ENCODE results near the gene ACP4.
A peak's percentile ranks its signal among the peaks of the same experiment; 100 is the strongest.

DNA sequence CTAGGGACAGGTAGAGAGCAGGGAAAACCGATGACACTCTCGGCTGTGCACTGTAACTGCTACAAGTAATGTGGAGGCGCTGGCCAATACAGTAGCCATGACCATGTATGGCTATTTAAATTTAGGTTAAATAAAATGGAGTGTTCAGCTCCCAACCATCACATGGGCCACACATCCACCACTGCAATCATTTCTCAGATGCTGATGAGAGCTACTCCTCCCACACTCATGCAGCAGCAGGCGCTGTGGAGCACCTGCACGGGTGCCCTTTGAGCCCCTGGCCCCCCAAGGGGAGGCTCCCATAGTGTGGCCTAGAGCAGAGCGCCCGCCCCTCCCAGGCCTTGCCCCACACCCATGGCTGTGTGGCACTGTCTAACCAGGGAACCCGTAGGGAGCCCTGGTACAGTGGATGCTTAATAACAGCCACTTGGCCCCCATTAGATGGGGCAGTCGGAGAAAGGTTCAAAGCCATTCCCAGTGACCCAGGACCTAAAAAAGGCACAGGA, 6.0 kb downstream of the ACP4 start:
- TF ChIP-seq EZH2 (IDR thresholded peaks at IDR 0.05; ENCODE audit: low read depth, unreplicated experiment) (no peak), ZNF331 (CRISPR knock-in tag; IDR thresholded peaks at IDR 0.05; ENCODE audit: low read depth) (no peak), POLR2AphosphoS5 (IDR thresholded peaks at IDR 0.05; ENCODE audit: low read depth) (peak; percentile 45; the same call in 1 of the 2 replicates), EZH2phosphoT487 (IDR thresholded peaks at IDR 0.05; ENCODE audit: unreplicated experiment) (no peak), JUNB (IDR thresholded peaks at IDR 0.05; ENCODE audit: unreplicated experiment) (no peak), STAT1 (IDR thresholded peaks at IDR 0.05; ENCODE audit: unreplicated experiment) (no peak), NANOG (IDR thresholded peaks at IDR 0.05; ENCODE audit: borderline replicate concordance) (no peak), ZNF114 (CRISPR knock-in tag; IDR thresholded peaks at IDR 0.05) (no peak), CREB1 (CRISPR knock-in tag; IDR thresholded peaks at IDR 0.05; ENCODE audit: low read depth) (no peak)
- TF ChIP-seq, protein P1, sequence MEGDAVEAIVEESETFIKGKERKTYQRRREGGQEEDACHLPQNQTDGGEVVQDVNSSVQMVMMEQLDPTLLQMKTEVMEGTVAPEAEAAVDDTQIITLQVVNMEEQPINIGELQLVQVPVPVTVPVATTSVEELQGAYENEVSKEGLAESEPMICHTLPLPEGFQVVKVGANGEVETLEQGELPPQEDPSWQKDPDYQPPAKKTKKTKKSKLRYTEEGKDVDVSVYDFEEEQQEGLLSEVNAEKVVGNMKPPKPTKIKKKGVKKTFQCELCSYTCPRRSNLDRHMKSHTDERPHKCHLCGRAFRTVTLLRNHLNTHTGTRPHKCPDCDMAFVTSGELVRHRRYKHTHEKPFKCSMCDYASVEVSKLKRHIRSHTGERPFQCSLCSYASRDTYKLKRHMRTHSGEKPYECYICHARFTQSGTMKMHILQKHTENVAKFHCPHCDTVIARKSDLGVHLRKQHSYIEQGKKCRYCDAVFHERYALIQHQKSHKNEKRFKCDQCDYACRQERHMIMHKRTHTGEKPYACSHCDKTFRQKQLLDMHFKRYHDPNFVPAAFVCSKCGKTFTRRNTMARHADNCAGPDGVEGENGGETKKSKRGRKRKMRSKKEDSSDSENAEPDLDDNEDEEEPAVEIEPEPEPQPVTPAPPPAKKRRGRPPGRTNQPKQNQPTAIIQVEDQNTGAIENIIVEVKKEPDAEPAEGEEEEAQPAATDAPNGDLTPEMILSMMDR (conservative IDR thresholded peaks at IDR 0.05; ENCODE audit: low read depth in 2 of 2) = peak; percentile 30 to 47; a peak in 3 of 4 replicates
- TF ChIP-seq, protein P2, sequence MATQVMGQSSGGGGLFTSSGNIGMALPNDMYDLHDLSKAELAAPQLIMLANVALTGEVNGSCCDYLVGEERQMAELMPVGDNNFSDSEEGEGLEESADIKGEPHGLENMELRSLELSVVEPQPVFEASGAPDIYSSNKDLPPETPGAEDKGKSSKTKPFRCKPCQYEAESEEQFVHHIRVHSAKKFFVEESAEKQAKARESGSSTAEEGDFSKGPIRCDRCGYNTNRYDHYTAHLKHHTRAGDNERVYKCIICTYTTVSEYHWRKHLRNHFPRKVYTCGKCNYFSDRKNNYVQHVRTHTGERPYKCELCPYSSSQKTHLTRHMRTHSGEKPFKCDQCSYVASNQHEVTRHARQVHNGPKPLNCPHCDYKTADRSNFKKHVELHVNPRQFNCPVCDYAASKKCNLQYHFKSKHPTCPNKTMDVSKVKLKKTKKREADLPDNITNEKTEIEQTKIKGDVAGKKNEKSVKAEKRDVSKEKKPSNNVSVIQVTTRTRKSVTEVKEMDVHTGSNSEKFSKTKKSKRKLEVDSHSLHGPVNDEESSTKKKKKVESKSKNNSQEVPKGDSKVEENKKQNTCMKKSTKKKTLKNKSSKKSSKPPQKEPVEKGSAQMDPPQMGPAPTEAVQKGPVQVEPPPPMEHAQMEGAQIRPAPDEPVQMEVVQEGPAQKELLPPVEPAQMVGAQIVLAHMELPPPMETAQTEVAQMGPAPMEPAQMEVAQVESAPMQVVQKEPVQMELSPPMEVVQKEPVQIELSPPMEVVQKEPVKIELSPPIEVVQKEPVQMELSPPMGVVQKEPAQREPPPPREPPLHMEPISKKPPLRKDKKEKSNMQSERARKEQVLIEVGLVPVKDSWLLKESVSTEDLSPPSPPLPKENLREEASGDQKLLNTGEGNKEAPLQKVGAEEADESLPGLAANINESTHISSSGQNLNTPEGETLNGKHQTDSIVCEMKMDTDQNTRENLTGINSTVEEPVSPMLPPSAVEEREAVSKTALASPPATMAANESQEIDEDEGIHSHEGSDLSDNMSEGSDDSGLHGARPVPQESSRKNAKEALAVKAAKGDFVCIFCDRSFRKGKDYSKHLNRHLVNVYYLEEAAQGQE (IDR thresholded peaks at IDR 0.05; ENCODE audit: unreplicated experiment) = no peak
- TF ChIP-seq, protein P3, sequence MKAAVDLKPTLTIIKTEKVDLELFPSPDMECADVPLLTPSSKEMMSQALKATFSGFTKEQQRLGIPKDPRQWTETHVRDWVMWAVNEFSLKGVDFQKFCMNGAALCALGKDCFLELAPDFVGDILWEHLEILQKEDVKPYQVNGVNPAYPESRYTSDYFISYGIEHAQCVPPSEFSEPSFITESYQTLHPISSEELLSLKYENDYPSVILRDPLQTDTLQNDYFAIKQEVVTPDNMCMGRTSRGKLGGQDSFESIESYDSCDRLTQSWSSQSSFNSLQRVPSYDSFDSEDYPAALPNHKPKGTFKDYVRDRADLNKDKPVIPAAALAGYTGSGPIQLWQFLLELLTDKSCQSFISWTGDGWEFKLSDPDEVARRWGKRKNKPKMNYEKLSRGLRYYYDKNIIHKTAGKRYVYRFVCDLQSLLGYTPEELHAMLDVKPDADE (IDR thresholded peaks at IDR 0.05) = no peak
- TF ChIP-seq, protein P4, sequence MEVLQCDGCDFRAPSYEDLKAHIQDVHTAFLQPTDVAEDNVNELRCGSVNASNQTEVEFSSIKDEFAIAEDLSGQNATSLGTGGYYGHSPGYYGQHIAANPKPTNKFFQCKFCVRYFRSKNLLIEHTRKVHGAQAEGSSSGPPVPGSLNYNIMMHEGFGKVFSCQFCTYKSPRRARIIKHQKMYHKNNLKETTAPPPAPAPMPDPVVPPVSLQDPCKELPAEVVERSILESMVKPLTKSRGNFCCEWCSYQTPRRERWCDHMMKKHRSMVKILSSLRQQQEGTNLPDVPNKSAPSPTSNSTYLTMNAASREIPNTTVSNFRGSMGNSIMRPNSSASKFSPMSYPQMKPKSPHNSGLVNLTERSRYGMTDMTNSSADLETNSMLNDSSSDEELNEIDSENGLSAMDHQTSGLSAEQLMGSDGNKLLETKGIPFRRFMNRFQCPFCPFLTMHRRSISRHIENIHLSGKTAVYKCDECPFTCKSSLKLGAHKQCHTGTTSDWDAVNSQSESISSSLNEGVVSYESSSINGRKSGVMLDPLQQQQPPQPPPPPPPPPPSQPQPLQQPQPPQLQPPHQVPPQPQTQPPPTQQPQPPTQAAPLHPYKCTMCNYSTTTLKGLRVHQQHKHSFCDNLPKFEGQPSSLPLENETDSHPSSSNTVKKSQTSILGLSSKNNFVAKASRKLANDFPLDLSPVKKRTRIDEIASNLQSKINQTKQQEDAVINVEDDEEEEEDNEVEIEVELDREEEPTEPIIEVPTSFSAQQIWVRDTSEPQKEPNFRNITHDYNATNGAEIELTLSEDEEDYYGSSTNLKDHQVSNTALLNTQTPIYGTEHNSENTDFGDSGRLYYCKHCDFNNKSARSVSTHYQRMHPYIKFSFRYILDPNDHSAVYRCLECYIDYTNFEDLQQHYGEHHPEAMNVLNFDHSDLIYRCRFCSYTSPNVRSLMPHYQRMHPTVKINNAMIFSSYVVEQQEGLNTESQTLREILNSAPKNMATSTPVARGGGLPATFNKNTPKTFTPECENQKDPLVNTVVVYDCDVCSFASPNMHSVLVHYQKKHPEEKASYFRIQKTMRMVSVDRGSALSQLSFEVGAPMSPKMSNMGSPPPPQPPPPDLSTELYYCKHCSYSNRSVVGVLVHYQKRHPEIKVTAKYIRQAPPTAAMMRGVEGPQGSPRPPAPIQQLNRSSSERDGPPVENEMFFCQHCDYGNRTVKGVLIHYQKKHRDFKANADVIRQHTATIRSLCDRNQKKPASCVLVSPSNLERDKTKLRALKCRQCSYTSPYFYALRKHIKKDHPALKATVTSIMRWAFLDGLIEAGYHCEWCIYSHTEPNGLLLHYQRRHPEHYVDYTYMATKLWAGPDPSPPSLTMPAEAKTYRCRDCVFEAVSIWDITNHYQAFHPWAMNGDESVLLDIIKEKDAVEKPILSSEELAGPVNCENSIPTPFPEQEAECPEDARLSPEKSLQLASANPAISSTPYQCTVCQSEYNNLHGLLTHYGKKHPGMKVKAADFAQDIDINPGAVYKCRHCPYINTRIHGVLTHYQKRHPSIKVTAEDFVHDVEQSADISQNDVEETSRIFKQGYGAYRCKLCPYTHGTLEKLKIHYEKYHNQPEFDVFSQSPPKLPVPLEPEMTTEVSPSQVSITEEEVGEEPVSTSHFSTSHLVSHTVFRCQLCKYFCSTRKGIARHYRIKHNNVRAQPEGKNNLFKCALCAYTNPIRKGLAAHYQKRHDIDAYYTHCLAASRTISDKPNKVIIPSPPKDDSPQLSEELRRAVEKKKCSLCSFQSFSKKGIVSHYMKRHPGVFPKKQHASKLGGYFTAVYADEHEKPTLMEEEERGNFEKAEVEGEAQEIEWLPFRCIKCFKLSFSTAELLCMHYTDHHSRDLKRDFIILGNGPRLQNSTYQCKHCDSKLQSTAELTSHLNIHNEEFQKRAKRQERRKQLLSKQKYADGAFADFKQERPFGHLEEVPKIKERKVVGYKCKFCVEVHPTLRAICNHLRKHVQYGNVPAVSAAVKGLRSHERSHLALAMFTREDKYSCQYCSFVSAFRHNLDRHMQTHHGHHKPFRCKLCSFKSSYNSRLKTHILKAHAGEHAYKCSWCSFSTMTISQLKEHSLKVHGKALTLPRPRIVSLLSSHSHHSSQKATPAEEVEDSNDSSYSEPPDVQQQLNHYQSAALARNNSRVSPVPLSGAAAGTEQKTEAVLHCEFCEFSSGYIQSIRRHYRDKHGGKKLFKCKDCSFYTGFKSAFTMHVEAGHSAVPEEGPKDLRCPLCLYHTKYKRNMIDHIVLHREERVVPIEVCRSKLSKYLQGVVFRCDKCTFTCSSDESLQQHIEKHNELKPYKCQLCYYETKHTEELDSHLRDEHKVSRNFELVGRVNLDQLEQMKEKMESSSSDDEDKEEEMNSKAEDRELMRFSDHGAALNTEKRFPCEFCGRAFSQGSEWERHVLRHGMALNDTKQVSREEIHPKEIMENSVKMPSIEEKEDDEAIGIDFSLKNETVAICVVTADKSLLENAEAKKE (CRISPR knock-in tag; IDR thresholded peaks at IDR 0.05) = no peak

Data from GM23338 (cell line).